Mesendoderm (in vitro differentiated cells): ENCODE measurements around the gene MTF2.

Source experiments
- DNase-seq: peaks from one replicate; pipeline ENCODE4 v3.0.0; 2013
- H2AK5ac ChIP-seq: 2 replicates; pipeline ENCODE4 v1.6.1; 2013; ENCODE audit warnings: low read length, inconsistent platforms
- H2BK120ac ChIP-seq: 2 replicates; pipeline ENCODE4 v1.6.1; 2013; ENCODE audit warnings: low read depth, mild to moderate bottlenecking, low read length, moderate library complexity, mixed read lengths
- H2BK15ac ChIP-seq: replicated peaks from 2 replicates; pipeline ENCODE4 v1.6.1; 2013; ENCODE audit warnings: low read depth, mild to moderate bottlenecking, moderate library complexity
- H2BK5ac ChIP-seq: 2 replicates; pipeline ENCODE4 v1.6.1; 2013; ENCODE audit warnings: low read length, inconsistent platforms
- H3K18ac ChIP-seq: 2 replicates; pipeline ENCODE4 v1.6.1; 2013; ENCODE audit warnings: mild to moderate bottlenecking, low read length, mixed read lengths
- H3K23ac ChIP-seq: one replicate; pipeline ENCODE4 v1.6.1; 2013; ENCODE audit warnings: low read length
- H3K27ac ChIP-seq: 2 replicates; pipeline ENCODE4 v1.5.1; 2013; ENCODE audit warnings: low read depth, mild to moderate bottlenecking, inconsistent platforms, low read length, moderate library complexity
- H3K27me3 ChIP-seq: 2 replicates; pipeline ENCODE4 v1.6.1; 2013; ENCODE audit warnings: low read length, control low read depth, mild to moderate bottlenecking, inconsistent platforms; ENCODE audit not compliant: insufficient read depth, poor library complexity
- H3K36me3 ChIP-seq: 2 replicates; pipeline ENCODE4 v1.6.1; 2013; ENCODE audit warnings: low read length, inconsistent platforms; ENCODE audit not compliant: control insufficient read depth, insufficient read depth
- H3K4ac ChIP-seq: one replicate; pipeline ENCODE4 v1.6.1; 2013; ENCODE audit warnings: low read depth, mild to moderate bottlenecking, low read length, moderate library complexity
- H3K4me1 ChIP-seq: 2 replicates; pipeline ENCODE4 v1.6.1; 2013; ENCODE audit warnings: low read depth, low read length, inconsistent platforms; ENCODE audit not compliant: control insufficient read depth
- H3K4me2 ChIP-seq: 2 replicates; pipeline ENCODE4 v1.6.1; 2013; ENCODE audit warnings: low read length
- H3K4me3 ChIP-seq: 2 replicates; pipeline ENCODE4 v1.5.1; 2013; ENCODE audit warnings: mild to moderate bottlenecking, low read length
- H3K56ac ChIP-seq: one replicate; pipeline ENCODE4 v1.6.1; 2013; ENCODE audit warnings: low read length
- H3K79me1 ChIP-seq: 2 replicates; pipeline ENCODE4 v1.6.1; 2013; ENCODE audit warnings: low read length, inconsistent platforms
- H3K79me2 ChIP-seq: 2 replicates; pipeline ENCODE4 v1.6.1; 2013; ENCODE audit warnings: mild to moderate bottlenecking, low read length; ENCODE audit not compliant: control insufficient read depth, insufficient read depth
- H3K9ac ChIP-seq: 2 replicates; pipeline ENCODE4 v1.6.1; 2013; ENCODE audit warnings: low read length, inconsistent platforms
- H4K5ac ChIP-seq: one replicate; pipeline ENCODE4 v1.6.1; 2013; ENCODE audit warnings: low read length
- H4K8ac ChIP-seq: one replicate; pipeline ENCODE4 v1.6.1; 2013; ENCODE audit warnings: low read depth, mild to moderate bottlenecking, control low read depth, low read length, moderate library complexity
- WGBS: extraction: QIAGEN DNeasy Blood & Tissue Kit; methylation state at CpG from one replicate; pipeline ENCODE4 v1.1.7; 2013; ENCODE audit warnings: low lambda C conversion rate, missing lambda C conversion rate; ENCODE audit not compliant: insufficient coverage; ENCODE audit errors: extremely low coverage; 5-methylcytosine and 5-hydroxymethylcytosine counted together

Gene MTF2

GRCh38 chr1:93120614-93121013 is 41.5 kb downstream of the MTF2 start:
- no peaks in the 10 kb centered on the region for H3K79me1 ChIP-seq
- no peaks in the 10 kb centered on the region for H3K27me3 ChIP-seq
- peaks cover 3% of the 10 kb centered on the region for H3K4me1 ChIP-seq
- H3K36me3 ChIP-seq: peaks cover 2% of the 10 kb centered on the region
- no peak overlapping the region for H3K23ac ChIP-seq
- no peak overlapping the region for H3K4me3 ChIP-seq
- H3K9ac ChIP-seq: no peak overlapping the region
- no peak overlapping the region for H3K4ac ChIP-seq
- H4K8ac ChIP-seq: no peak overlapping the region
- H2BK5ac ChIP-seq: no peak overlapping the region
- H2AK5ac ChIP-seq: no peak overlapping the region
- no peak overlapping the region for H2BK15ac ChIP-seq
- no peak overlapping the region for H3K56ac ChIP-seq
- no peak overlapping the region for H3K4me2 ChIP-seq
- no peak overlapping the region for H2BK120ac ChIP-seq
- H3K18ac ChIP-seq: no peak overlapping the region
- no peak overlapping the region for H3K27ac ChIP-seq
- H4K5ac ChIP-seq: no peak overlapping the region
- no peaks in the 10 kb centered on the region for H3K79me2 ChIP-seq
- no peak for DNase-seq

- H3K4me3 ChIP-seq: no peak overlapping the region
- no peak for DNase-seq
- H3K79me1 ChIP-seq: peaks cover 2% of the 10 kb centered on the region
- H2BK15ac ChIP-seq: no peak overlapping the region
- H3K27ac ChIP-seq: no peak overlapping the region
- peaks cover 3% of the 10 kb centered on the region for H3K4me1 ChIP-seq
- H2BK5ac ChIP-seq: no peak overlapping the region
- H3K27me3 ChIP-seq: no peaks in the 10 kb centered on the region
- WGBS: no CpG with 5 or more reads among the region's 4 CpGs
- no peaks in the 10 kb centered on the region for H3K36me3 ChIP-seq
- no peak overlapping the region for H3K18ac ChIP-seq
- H2AK5ac ChIP-seq: no peak overlapping the region
- no peak overlapping the region for H3K56ac ChIP-seq
- H3K9ac ChIP-seq: no peak overlapping the region
- no peak overlapping the region for H3K23ac ChIP-seq
- H2BK120ac ChIP-seq: no peak overlapping the region
- H3K4ac ChIP-seq: no peak overlapping the region
- no peaks in the 10 kb centered on the region for H3K79me2 ChIP-seq
- H4K5ac ChIP-seq: no peak overlapping the region
- H3K4me2 ChIP-seq: no peak overlapping the region
- no peak overlapping the region for H4K8ac ChIP-seq
Measured at GRCh38 chr1:93123201-93123783, 44.2 kb downstream of the MTF2 start.

GRCh38 chr1:93124556-93125355 is 45.7 kb downstream of the MTF2 start:
- no CpG with 5 or more reads among the region's 4 CpGs for WGBS
- no peak overlapping the region for H3K27ac ChIP-seq
- H3K18ac ChIP-seq: no peak overlapping the region
- H3K4me2 ChIP-seq: no peak overlapping the region
- no peak overlapping the region for H3K9ac ChIP-seq
- H2BK15ac ChIP-seq: no peak overlapping the region
- H3K27me3 ChIP-seq: no peaks in the 10 kb centered on the region
- peak; percentile 25 for DNase-seq
- H3K56ac ChIP-seq: no peak overlapping the region
- H4K5ac ChIP-seq: no peak overlapping the region
- no peak overlapping the region for H2BK120ac ChIP-seq
- no peak overlapping the region for H3K4ac ChIP-seq
- H3K79me1 ChIP-seq: peaks cover 2% of the 10 kb centered on the region
- H3K4me1 ChIP-seq: peaks cover 3% of the 10 kb centered on the region
- H3K36me3 ChIP-seq: no peaks in the 10 kb centered on the region
- H3K23ac ChIP-seq: no peak overlapping the region
- no peak overlapping the region for H2AK5ac ChIP-seq
- no peak overlapping the region for H2BK5ac ChIP-seq
- no peak overlapping the region for H3K4me3 ChIP-seq
- H4K8ac ChIP-seq: no peak overlapping the region
- H3K79me2 ChIP-seq: no peaks in the 10 kb centered on the region

GRCh38 chr1:93129507-93130099 is 50.5 kb downstream of the MTF2 start:
- no peak overlapping the region for H3K4me3 ChIP-seq
- DNase-seq: no peak
- H3K79me1 ChIP-seq: peaks cover 2% of the 10 kb centered on the region
- no peaks in the 10 kb centered on the region for H3K36me3 ChIP-seq
- H2BK5ac ChIP-seq: no peak overlapping the region
- H3K9ac ChIP-seq: no peak overlapping the region
- no peaks in the 10 kb centered on the region for H3K27me3 ChIP-seq
- H4K5ac ChIP-seq: no peak overlapping the region
- no peak overlapping the region for H3K23ac ChIP-seq
- H4K8ac ChIP-seq: no peak overlapping the region
- no peak overlapping the region for H3K4me2 ChIP-seq
- no peak overlapping the region for H2BK120ac ChIP-seq
- no peak overlapping the region for H2AK5ac ChIP-seq
- H3K27ac ChIP-seq: no peak overlapping the region
- no peak overlapping the region for H3K4ac ChIP-seq
- H3K18ac ChIP-seq: no peak overlapping the region
- no peak overlapping the region for H2BK15ac ChIP-seq
- peaks cover 3% of the 10 kb centered on the region for H3K4me1 ChIP-seq
- H3K56ac ChIP-seq: no peak overlapping the region
- no peaks in the 10 kb centered on the region for H3K79me2 ChIP-seq

- H3K4ac ChIP-seq: no peak overlapping the region
- H3K23ac ChIP-seq: no peak overlapping the region
- H3K4me3 ChIP-seq: no peak overlapping the region
- no peaks in the 10 kb centered on the region for H3K79me2 ChIP-seq
- no peaks in the 10 kb centered on the region for H3K27me3 ChIP-seq
- peaks cover 2% of the 10 kb centered on the region for H3K36me3 ChIP-seq
- no peaks in the 10 kb centered on the region for H3K4me1 ChIP-seq
- H3K79me1 ChIP-seq: no peaks in the 10 kb centered on the region
- no peak overlapping the region for H3K4me2 ChIP-seq
- H3K9ac ChIP-seq: no peak overlapping the region
- no peak overlapping the region for H4K8ac ChIP-seq
- no peak overlapping the region for H3K18ac ChIP-seq
- H2BK15ac ChIP-seq: no peak overlapping the region
- H3K27ac ChIP-seq: no peak overlapping the region
- no peak overlapping the region for H2AK5ac ChIP-seq
- no peak overlapping the region for H2BK5ac ChIP-seq
- no peak overlapping the region for H4K5ac ChIP-seq
- no peak overlapping the region for H2BK120ac ChIP-seq
- no peak overlapping the region for H3K56ac ChIP-seq
- DNase-seq: no peak
Measured at GRCh38 chr1:93132638-93133037, 53.6 kb downstream of the MTF2 start.
